Mucosa of descending colon (tissue), 3 donors: ENCODE measurements around the gene RASGEF1C. TPM values are rescaled to one million over a fixed set of nuclear protein-coding genes. Genes with fewer than 3 reads are reported as not detected.
A peak's percentile ranks its signal among the peaks of the same experiment; 100 is the strongest.

ENCODE experiments used
- ATAC-seq: fragments of 200-7000 bp; cut with Tn5 transposase; one replicate; pipeline ENCODE4 v1.9.1; 2020; ENCODE audit warnings: mild to moderate bottlenecking, moderate library complexity
- DNase-seq, 3 donors: peaks; one replicate each; pipeline ENCODE4 v3.0.0-alpha.2; 2020
- H3K36me3 ChIP-seq: fragments of 200-600 bp; one replicate; pipeline ENCODE4 v1.8.0; 2021; ENCODE audit warnings: low read depth, mild to moderate bottlenecking
- H3K4me1 ChIP-seq: fragments of 200-600 bp; one replicate; pipeline ENCODE4 v1.8.0; 2021; ENCODE audit warnings: low read depth, mild to moderate bottlenecking
- H3K4me3 ChIP-seq: fragments of 200-600 bp; one replicate; pipeline ENCODE4 v1.8.0; 2021; ENCODE audit warnings: mild to moderate bottlenecking
- H3K9me3 ChIP-seq: fragments of 200-600 bp; one replicate; pipeline ENCODE4 v1.8.0; 2021; ENCODE audit warnings: mild to moderate bottlenecking
- CTCF ChIP-seq: fragments of 200-600 bp; IDR thresholded peaks from one replicate; pipeline ENCODE4 v1.8.0; 2022; ENCODE audit warnings: antibody characterized with exemption, mild to moderate bottlenecking
- intact Hi-C, 2 donors: fragments of 100-400 bp; cut with DNase I in 1 of 2; cut with micrococcal nuclease in 1 of 2; formaldehyde crosslinking; loops; one replicate each; pipeline versions ENCODE4 v1.11.0 to v1.11.1; 2022; cut with DNase I, micrococcal nuclease
- total RNA-seq, 3 donors: library from RNA; stranded (reverse); fragmentation: NEBNext Ultra II Directional in 2 of 3; extraction: Animal tissue kit (Norgen Biotek cat#: 25700) in 2 of 3; gene quantifications; one replicate each; pipeline versions ENCODE4 v1.2.1 to v1.2.4, GENCODE V29; 2021 to 2023
- donor health status: DM: no; HTN: no; CAD: no; lungs with moderate emphysema.
- donor health status: DM: no; HTN: no; CAD: no.
- donor health status: DM: no; HTN: yes; CAD: no.

The RASGEF1C gene
- total RNA-seq, 3 donors from 2014 or later: 0.17 to 1.9 (median 0.65) TPM

GRCh38 chr5:180135967-180136629, 72.9 kb downstream of the RASGEF1C start:
- Histone ChIP-seq H3K4me1 (no peaks in the 10 kb centered on the region), H3K9me3 (no peaks in the 10 kb centered on the region), H3K4me3 (no peak overlapping the region), H3K36me3 (no peaks in the 10 kb centered on the region)
- DNase-seq (peak in 1 of 3 donors; percentile 38), ATAC-seq (no peak)
- intact Hi-C loops: no loop called here
- no peak for TF ChIP-seq CTCF

DNA sequence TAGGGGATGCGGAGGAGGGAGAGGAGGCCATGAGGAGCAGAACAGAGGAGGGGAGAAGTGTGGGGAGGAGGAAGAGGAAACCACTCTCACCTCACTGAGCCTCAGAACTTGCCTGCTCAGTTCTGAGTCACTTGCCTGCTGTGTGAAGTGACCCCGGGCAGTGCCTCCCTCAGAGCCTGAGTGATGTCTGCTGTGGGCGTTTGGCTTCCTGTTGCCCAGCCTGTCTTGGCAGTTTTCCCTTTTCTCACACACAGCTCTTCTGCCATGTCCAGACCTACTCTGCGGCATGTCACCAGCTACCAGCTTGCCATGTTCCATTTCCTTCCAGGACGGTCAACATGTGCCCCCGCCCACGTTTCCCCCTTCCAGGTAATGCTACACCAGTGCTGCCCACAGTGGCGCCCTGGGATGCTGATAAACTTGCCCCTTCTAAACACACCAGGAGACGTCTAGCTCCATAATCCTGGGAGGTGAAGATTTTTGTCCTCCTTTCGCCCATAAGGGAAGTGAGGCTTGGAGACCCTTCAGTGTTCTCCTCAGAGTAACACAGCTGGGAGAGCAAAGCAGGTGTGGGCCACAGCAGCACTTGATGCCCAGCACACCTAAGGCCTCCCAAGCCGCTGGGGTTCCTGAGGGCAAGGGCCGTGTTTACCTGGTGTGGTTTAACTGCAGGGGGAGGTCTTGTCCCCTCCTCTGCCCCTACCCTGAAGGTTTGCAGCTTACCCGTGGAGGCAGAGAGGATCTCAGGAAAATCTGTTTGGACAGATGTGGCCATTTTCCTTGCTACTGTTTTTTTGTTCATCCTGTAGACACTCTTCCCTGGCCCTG, 73.7 kb downstream of the RASGEF1C start:
- Histone ChIP-seq H3K4me1 (no peaks in the 10 kb centered on the region), H3K9me3 (no peaks in the 10 kb centered on the region), H3K36me3 (no peaks in the 10 kb centered on the region), H3K4me3 (no peak overlapping the region)
- intact Hi-C loops: no loop called here
- no peak for TF ChIP-seq CTCF
- ATAC-seq: no peak
- DNase-seq: peak in 1 of 3 donors; percentile 34

DNA sequence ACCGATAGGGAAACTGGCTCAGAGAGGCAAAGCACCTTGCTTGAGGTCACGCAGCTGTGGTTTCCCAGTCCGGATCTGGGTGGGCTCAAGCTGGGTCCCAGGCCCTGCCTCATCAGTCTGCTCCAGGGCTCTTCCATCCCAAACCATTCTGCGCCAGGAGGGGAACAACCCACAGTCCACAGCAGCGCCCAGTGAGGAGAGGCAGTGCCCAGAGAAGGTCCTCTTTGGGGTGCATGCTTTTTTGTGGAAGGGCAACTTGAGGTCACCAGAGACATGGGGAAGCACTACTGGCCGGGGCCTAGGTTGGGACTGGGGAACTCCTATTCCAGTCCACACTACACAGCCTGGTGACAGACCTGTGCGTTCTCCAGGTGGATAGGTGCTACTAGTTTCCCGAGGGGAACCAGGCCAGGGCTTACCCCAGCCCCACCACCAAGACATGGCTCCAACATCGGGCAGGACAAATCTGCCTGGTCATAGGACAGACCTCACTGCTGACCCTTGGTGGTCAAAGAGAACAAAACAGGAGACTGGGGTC, 75.0 kb downstream of the RASGEF1C start:
- no peak overlapping the region for H3K4me3 ChIP-seq
- no peaks in the 10 kb centered on the region for H3K36me3 ChIP-seq
- DNase-seq: no peak
- intact Hi-C loops: no loop called here
- ATAC-seq: no peak
- H3K4me1 ChIP-seq: no peaks in the 10 kb centered on the region
- no peaks in the 10 kb centered on the region for H3K9me3 ChIP-seq
- TF ChIP-seq CTCF: no peak

- H3K4me3 ChIP-seq: no peak overlapping the region
- no peaks in the 10 kb centered on the region for H3K4me1 ChIP-seq
- ATAC-seq: no peak
- no peaks in the 10 kb centered on the region for H3K36me3 ChIP-seq
- DNase-seq: no peak
- intact Hi-C loops: no loop called here
- H3K9me3 ChIP-seq: no peaks in the 10 kb centered on the region
- no peak for TF ChIP-seq CTCF
These were observed 75.5 kb downstream of the RASGEF1C start for GRCh38 chr5:180133551-180133950.

GRCh38 chr5:180133060-180133459, 76.0 kb downstream of the RASGEF1C start:
- H3K4me3 ChIP-seq: no peak overlapping the region
- H3K36me3 ChIP-seq: no peaks in the 10 kb centered on the region
- intact Hi-C loops: no loop called here
- no peak for TF ChIP-seq CTCF
- DNase-seq (peak in 1 of 3 donors; percentile 23), ATAC-seq (no peak)
- no peaks in the 10 kb centered on the region for H3K4me1 ChIP-seq
- no peaks in the 10 kb centered on the region for H3K9me3 ChIP-seq
